Measurements from ENCODE around the gene ELOVL2.

ELOVL2 gene

GRCh38 chr6:11023032-11023431, 21.1 kb downstream of the ELOVL2 start:
- FAIRE-seq: no peak
- TF ChIP-seq CTCF (IDR thresholded peaks at IDR 0.05; ENCODE audit: insufficient read depth, missing control alignments): no peak
- DNase-seq (ENCODE audit: insufficient read length, low spot score): no peak

GRCh38 chr6:11021714-11022113, 22.4 kb downstream of the ELOVL2 start:
- DNase-seq (ENCODE audit: insufficient read length, low spot score): no peak
- no peak for FAIRE-seq
- no peak for TF ChIP-seq CTCF (IDR thresholded peaks at IDR 0.05; ENCODE audit: insufficient read depth, missing control alignments)

GRCh38 chr6:11021003-11021402, 23.1 kb downstream of the ELOVL2 start:
- no peak for TF ChIP-seq CTCF (IDR thresholded peaks at IDR 0.05; ENCODE audit: insufficient read depth, missing control alignments)
- FAIRE-seq (no peak), DNase-seq (ENCODE audit: insufficient read length, low spot score) (no peak)

- no peak for TF ChIP-seq CTCF (IDR thresholded peaks at IDR 0.05; ENCODE audit: insufficient read depth, missing control alignments)
- FAIRE-seq (no peak), DNase-seq (ENCODE audit: insufficient read length, low spot score) (no peak)
These were observed 25.9 kb downstream of the ELOVL2 start for GRCh38 chr6:11018225-11018624.

GRCh38 chr6:11017090-11017489, 27.0 kb downstream of the ELOVL2 start:
- DNase-seq (ENCODE audit: insufficient read length, low spot score): no peak
- FAIRE-seq: no peak
- TF ChIP-seq CTCF (IDR thresholded peaks at IDR 0.05; ENCODE audit: insufficient read depth, missing control alignments): no peak

- DNase-seq (ENCODE audit: insufficient read length, low spot score) (no peak), FAIRE-seq (no peak)
- no peak for TF ChIP-seq CTCF (IDR thresholded peaks at IDR 0.05; ENCODE audit: insufficient read depth, missing control alignments)
These were observed 27.7 kb downstream of the ELOVL2 start for GRCh38 chr6:11016452-11016851.

- TF ChIP-seq CTCF (IDR thresholded peaks at IDR 0.05; ENCODE audit: insufficient read depth, missing control alignments): no peak
- FAIRE-seq: no peak
- DNase-seq (ENCODE audit: insufficient read length, low spot score): no peak
These were observed 29.0 kb downstream of the ELOVL2 start for GRCh38 chr6:11015102-11015501.
